Cerebellar nuclear complex (tissue), 1 donor: ENCODE data around the gene TMEM126A.
"Not testable (repeated sequence)": the region's sequence is repeated elsewhere in the genome, so short reads cannot be mapped to it uniquely, and the experiment has no call there.

ENCODE experiments used
- DNase-seq, 2 experiments: peaks; one replicate each; lab custom pipeline; 2025; lab: John Stamatoyannopoulos, UW

Gene TMEM126A

GRCh38 chr11:85647604-85648299 lies at the start of gene TMEM126A:
TMEM126A (plus strand) TSS chr11:85647967; CDS start chr11:85650256, 2,289 bp downstream.
- DNase-seq = peak; percentile 33 to 71

- DNase-seq = no peak
Measured at GRCh38 chr11:85599083-85599482, 48.7 kb upstream of the TMEM126A start.

GRCh38 chr11:85602526-85603213 lies 45.1 kb upstream of the TMEM126A start:
- DNase-seq = no peak

GRCh38 chr11:85603220-85603619 lies 44.5 kb upstream of the TMEM126A start:
- no peak for DNase-seq

- not testable (repeated sequence) for DNase-seq
Measured at GRCh38 chr11:85606237-85606636, 41.5 kb upstream of the TMEM126A start.

- DNase-seq = not testable (repeated sequence)
Measured at GRCh38 chr11:85608621-85609020, 39.1 kb upstream of the TMEM126A start.

- not testable (repeated sequence) for DNase-seq
Measured at GRCh38 chr11:85609286-85609685, 38.5 kb upstream of the TMEM126A start.

GRCh38 chr11:85611643-85612042 lies 36.1 kb upstream of the TMEM126A start:
- not testable (repeated sequence) for DNase-seq

GRCh38 chr11:85619499-85619898 lies 28.3 kb upstream of the TMEM126A start:
- DNase-seq = no peak

GRCh38 chr11:85620256-85620655 lies 27.5 kb upstream of the TMEM126A start:
- no peak for DNase-seq

- no peak for DNase-seq
Measured at GRCh38 chr11:85626496-85626895, 21.3 kb upstream of the TMEM126A start.

- peak; percentile 3 to 47 for DNase-seq
Measured at GRCh38 chr11:85627332-85627997, 20.3 kb upstream of the TMEM126A start, which contains the start of gene DLG2. DLG2 (minus strand) TSS chr11:85627344.

GRCh38 chr11:85627998-85628770 lies 19.6 kb upstream of the TMEM126A start, which contains the start of gene TMEM126B:
TMEM126B (plus strand) TSS chr11:85628593; CDS start chr11:85628608, 15 bp downstream.
- peak; percentile 96 to 99 for DNase-seq

- DNase-seq = no peak
Measured at GRCh38 chr11:85628771-85629341, 18.9 kb upstream of the TMEM126A start.

- DNase-seq = no peak
Measured at GRCh38 chr11:85634747-85635146, 13.0 kb upstream of the TMEM126A start.

- no peak for DNase-seq
Measured at GRCh38 chr11:85643191-85643614, 4.6 kb upstream of the TMEM126A start.

- no peak for DNase-seq
Measured at GRCh38 chr11:85647078-85647477, 689 bp upstream of the TMEM126A start.

GRCh38 chr11:85651118-85651517 lies 3.4 kb downstream of the TMEM126A start:
- DNase-seq = no peak

GRCh38 chr11:85652786-85653447 lies 5.2 kb downstream of the TMEM126A start:
- no peak for DNase-seq

GRCh38 chr11:85654343-85654742 lies 6.6 kb downstream of the TMEM126A start:
- DNase-seq = not testable (repeated sequence)

- DNase-seq = no peak
Measured at GRCh38 chr11:85656777-85657176, 9.0 kb downstream of the TMEM126A start.
